GM13976 (cell line): ENCODE results near the gene AZU1.
"Not testable (repeated sequence)": the region's sequence is repeated elsewhere in the genome, so short reads cannot be mapped to it uniquely, and the experiment has no call there.

ENCODE experiments used
- DNase-seq: peaks from one replicate; pipeline ENCODE4 v3.0.0; 2012; ENCODE audit warnings: low spot score
- in situ Hi-C: fragments of 300-500 bp; cut with MboI; formaldehyde crosslinking; loops from one replicate; pipeline ENCODE4 v1.12.0; 2022; ENCODE audit warnings: low sequenced_read_pairs, mixed read lengths, inconsistent platforms; ENCODE audit not compliant: unreplicated experiment
- TF ChIP-seq, protein P1 (sequence below): IDR thresholded peaks from 2 replicates; pipeline ENCODE4 v1.5.1; 2012; ENCODE audit warnings: borderline replicate concordance, mild to moderate bottlenecking; ENCODE audit not compliant: insufficient read depth; ENCODE audit errors: extremely low read depth, missing control alignments, control extremely low read depth

Gene AZU1

DNA sequence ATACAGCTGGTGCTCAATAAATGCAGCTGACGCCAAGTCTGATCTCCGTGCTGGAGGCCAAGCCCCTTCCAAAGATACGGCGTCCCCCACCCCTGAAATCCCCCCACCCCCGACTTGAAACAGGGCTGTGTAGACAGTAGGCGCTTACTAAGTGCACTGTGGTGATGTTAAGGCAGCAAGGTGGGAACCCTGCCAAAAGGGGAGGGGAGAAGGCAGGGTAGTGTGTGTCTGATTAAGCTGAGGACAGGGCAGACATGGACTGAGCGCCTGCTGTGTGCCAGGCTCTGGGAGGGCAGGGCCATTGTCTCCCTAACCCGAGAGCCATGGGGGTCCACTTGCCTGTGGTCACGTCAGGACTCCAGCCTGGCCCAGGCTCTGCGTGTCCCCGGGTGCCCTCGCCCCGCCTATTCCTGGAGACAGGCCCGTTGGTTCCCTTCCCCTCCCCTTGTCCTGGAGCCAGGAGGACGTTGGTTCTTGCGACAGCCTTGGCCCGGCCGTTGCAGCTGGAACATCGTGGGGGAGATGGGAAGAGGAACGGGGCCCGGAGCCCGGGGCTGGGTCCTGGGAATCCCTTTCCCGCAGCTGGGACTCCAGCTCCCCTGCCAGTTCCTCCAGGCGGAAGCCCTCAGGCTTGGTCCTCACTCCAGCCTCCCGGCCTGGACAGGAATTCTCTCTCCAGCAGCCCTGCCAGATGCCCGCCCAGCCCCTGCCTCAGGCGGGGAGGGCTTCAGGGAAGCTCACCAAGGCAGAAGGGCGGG is 22.8 kb downstream of the AZU1 start:
- TF ChIP-seq, protein P1, sequence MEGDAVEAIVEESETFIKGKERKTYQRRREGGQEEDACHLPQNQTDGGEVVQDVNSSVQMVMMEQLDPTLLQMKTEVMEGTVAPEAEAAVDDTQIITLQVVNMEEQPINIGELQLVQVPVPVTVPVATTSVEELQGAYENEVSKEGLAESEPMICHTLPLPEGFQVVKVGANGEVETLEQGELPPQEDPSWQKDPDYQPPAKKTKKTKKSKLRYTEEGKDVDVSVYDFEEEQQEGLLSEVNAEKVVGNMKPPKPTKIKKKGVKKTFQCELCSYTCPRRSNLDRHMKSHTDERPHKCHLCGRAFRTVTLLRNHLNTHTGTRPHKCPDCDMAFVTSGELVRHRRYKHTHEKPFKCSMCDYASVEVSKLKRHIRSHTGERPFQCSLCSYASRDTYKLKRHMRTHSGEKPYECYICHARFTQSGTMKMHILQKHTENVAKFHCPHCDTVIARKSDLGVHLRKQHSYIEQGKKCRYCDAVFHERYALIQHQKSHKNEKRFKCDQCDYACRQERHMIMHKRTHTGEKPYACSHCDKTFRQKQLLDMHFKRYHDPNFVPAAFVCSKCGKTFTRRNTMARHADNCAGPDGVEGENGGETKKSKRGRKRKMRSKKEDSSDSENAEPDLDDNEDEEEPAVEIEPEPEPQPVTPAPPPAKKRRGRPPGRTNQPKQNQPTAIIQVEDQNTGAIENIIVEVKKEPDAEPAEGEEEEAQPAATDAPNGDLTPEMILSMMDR, result no peak
- in situ Hi-C loops, result no loop called here
- no peak for DNase-seq

DNA sequence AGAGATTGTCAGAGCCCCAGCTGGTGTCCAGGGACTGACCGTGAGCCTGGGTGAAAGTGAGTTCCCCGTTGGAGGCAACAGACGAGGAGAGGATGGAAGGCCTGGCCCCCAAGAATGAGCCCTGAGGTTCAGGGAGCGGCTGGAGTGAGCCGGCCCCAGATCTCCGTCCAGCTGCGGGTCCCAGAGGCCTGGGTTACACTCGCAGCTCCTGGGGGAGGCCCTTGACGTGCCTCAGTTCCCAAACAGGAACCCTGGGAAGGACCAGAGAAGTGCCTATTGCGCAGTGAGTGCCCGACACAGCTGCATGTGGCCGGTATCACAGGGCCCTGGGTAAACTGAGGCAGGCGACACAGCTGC is 23.3 kb downstream of the AZU1 start:
- in situ Hi-C loops, result no loop called here
- TF ChIP-seq, protein P1, result no peak
- DNase-seq, result no peak

DNA sequence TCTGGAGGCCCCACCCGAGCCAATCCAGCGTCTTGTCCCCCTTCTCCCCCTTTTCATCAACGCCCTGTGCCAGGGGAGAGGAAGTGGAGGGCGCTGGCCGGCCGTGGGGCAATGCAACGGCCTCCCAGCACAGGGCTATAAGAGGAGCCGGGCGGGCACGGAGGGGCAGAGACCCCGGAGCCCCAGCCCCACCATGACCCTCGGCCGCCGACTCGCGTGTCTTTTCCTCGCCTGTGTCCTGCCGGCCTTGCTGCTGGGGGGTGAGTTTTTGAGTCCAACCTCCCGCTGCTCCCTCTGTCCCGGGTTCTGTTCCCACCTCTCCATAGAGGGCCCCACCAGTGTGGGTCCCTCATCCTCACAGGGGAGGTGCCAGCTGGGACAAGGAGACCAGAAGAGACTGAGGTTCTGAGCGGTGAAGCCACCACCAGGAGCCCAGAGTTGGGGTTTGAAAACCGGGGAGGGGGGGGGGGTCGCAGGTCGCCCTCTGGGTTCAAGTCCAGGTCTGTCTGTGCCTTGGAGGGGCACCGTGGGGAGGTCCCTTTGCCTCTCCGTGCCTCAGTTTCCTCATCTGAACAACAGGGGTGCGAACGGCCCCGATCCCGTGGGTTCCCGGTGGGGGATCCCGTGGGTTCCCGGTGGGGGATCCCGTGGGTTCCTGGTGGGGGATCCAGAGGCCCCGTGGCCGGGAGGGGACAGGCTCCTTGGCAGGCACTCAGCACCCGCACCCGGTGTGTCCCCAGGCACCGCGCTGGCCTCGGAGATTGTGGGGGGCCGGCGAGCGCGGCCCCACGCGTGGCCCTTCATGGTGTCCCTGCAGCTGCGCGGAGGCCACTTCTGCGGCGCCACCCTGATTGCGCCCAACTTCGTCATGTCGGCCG is 24.7 kb downstream of the AZU1 start, which contains the start of gene ELANE:
TSS of gene ELANE (plus strand) at position 168 of the 878 bp plus-strand sequence. CDS start at position 194, 26 bp downstream.
- TF ChIP-seq, protein P1, result no peak
- in situ Hi-C loops, result no loop called here
- no peak for DNase-seq

DNA sequence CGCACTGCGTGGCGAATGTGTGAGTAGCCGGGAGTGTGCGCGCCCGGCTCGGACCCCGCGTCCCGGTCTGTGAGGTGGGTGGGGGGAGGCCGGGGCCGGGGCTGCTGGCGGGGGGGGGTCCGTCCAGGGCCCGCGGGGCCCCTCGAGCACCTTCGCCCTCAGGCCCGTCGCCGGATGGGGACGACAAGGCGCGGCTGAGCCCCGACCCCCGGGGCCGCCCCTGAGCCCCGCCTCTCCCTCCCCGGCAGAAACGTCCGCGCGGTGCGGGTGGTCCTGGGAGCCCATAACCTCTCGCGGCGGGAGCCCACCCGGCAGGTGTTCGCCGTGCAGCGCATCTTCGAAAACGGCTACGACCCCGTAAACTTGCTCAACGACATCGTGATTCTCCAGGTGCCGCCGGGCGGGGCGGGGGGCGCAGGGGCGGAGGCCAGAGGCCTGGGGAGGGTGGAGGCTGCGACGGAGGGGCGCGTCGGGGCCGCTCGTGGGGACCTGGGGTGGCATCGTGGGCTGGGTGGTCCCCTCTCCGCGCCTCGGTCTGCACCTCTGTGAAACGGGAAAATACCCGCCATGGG is 25.5 kb downstream of the AZU1 start:
- in situ Hi-C loops, result no loop called here
- DNase-seq, result no peak
- TF ChIP-seq, protein P1, result no peak

DNA sequence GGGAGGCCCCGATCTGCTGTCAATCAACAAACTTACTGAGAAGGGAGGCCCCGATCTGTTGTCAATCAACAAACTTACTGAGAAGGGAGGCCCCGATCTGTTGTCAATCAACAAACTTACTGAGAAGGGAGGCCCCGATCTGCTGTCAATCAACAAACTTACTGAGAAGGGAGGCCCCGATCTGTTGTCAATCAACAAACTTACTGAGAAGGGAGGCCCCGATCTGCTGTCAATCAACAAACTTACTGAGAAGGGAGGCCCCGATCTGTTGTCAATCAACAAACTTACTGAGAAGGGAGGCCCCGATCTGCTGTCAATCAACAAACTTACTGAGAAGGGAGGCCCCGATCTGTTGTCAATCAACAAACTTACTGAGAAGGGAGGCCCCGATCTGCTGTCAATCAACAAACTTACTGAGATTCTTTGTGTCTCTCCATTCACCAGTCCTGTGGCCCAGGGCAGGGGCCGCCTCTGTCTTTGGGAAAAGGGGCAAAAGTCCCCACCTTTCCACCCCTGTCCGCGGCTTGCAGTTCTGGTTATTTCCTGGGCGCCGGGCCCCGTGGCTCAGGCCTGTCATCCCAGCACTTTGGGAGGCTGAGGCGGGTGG is 26.1 kb downstream of the AZU1 start:
- DNase-seq, in situ Hi-C loops: not testable (repeated sequence)

DNA sequence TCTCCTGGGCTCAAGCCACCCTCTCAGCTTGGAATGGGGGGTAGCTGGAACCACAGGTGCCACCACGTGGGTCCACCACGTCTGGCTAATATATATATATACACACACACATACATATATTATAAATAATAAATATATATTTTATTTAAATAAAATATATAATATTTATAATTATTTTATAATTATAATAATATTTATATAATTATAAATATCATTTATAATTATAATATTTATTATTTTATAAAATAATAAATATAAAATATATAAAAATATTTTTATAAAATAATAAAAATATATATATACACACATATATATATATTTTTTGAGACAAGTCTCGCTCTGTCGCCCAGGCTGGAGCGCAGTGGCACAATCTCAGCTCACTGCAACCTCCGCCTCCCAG is 26.9 kb downstream of the AZU1 start:
- in situ Hi-C loops, result no loop called here
- TF ChIP-seq, protein P1, result no peak
- DNase-seq, result no peak
